GM04503 (cell line): Measurements from ENCODE around the gene PTPRN2.
"Not testable (repeated sequence)": the region's sequence is repeated elsewhere in the genome, so short reads cannot be mapped to it uniquely, and the experiment has no call there.

Experiments used
- DNase-seq: peaks from one replicate; pipeline ENCODE4 v3.0.0-alpha.2; 2012; ENCODE audit warnings: low read depth

PTPRN2 gene

GRCh38 chr7:158399762-158400161 lies 187.9 kb downstream of the PTPRN2 start:
- DNase-seq: no peak

- DNase-seq: no peak
Observed at GRCh38 chr7:158398750-158399149, 188.9 kb downstream of the PTPRN2 start.

GRCh38 chr7:158397885-158398284 lies 189.7 kb downstream of the PTPRN2 start:
- no peak for DNase-seq

DNA sequence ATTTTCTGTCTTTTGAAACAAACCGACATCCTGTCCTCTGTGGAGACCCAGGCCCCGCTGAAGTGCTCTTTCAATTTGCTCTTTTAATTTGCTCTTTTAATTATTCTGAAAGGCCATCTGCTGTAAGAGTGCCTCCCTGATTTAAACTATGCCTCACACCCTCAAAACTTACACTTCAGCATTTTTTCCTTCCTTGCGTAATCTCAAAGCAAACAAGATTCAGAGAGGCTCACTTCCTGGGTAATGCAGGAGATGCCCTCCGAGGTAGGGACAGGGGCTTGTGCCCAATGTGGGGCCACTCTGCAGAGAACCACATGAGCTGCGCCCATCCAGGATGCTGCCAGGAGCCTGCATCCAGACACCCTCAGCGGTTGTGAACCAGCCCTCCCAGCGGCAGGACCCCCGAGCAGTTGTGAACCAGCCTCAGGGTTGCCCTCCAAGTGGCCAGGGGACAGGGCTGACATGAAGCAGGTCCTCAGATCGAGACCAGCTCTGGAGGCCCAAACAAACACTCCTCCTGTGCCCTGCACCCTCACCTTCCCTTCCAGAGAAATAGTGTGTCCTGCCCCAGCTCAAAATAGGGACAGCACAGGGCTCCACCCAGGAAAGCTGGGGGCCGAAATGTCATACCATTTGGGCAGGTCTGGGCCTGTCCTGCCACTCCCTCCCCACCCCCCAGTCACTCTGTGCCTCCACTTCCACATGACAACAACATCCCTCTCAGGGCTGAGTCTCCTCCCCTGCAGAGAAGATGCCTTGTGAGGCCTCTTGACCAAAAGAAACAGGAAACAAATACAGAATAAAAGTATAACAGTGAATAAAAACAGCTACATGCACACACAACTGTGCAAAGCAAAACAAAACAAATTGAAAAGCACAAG lies 190.4 kb downstream of the PTPRN2 start:
- DNase-seq: no peak

GRCh38 chr7:158396301-158396905 lies 191.2 kb downstream of the PTPRN2 start:
- DNase-seq: no peak

- no peak for DNase-seq
Observed at GRCh38 chr7:158395780-158396278, 191.8 kb downstream of the PTPRN2 start.

- no peak for DNase-seq
Observed at GRCh38 chr7:158395349-158395748, 192.3 kb downstream of the PTPRN2 start.

- no peak for DNase-seq
Observed at GRCh38 chr7:158394936-158395335, 192.7 kb downstream of the PTPRN2 start.

DNA sequence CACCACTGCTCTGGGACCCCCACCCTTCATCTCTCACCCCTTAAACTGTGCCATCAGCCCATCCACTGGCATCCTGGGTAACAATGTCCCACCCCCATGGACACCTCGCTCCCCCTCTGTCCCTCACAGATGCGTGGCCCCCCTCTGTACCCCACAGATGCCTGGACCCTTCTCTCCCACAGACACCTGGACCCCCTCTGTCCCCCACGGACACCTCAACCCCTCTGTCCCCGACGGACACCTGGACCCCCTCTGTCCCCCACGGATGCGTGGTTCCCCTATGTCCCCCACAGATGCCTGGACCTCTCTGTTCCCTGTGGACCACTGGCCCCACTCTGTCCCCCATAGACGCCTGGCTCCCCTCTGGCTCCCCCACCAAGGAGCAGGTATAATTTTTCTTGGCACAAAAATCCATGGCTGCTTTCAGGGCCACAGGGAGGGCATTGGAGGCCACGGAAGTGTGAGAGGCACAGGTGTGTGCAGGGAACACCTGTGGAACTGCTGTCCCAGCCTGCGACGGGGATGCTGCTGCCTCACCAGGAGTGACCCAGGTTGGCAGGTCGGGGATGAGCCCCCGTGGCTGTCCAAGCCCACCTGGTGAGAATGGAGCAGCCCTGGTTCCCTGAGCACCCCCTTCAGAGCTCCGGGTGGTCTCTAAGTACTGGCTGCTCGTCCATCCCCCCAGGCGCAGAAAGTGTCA lies 193.5 kb downstream of the PTPRN2 start:
- DNase-seq: no peak

DNA sequence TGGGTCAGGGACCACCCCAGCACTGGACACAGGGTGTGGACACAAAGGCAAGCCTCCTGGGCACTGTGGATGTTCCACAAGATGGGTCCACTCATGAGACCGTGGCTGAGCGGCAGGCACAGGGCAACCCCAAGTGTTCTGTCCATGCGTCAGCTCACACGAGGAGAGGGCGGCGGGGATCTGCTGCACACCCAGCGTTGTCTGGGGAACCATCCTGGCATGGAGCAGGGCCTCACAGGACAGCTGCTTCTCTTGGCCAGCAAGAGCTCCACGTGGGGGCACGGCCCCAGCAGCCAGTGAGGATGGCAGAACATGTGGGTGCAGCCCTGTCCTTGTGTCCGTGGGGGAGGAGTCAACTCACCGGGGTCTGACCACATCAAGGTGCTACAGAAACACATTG lies 195.4 kb downstream of the PTPRN2 start:
- DNase-seq: no peak

DNA sequence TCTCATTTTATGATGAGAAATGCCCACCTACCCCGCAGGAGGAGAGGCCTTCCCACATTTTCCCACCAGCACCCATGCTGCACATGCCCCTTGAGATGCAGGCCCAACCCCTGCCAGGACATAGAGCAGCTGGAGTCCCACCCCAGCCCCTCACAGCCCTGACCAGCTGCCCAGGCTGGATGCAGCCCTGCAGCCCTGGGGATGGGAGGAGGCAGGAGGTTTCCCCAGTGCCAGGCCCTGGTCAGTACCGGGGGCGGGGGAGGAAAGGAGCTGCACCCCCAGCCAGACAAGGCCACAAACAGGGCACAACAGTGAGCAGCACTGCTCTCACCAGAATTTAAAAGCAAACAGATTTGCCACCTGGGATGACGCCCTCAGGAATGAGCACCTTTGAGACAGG lies 196.1 kb downstream of the PTPRN2 start:
- no peak for DNase-seq

DNA sequence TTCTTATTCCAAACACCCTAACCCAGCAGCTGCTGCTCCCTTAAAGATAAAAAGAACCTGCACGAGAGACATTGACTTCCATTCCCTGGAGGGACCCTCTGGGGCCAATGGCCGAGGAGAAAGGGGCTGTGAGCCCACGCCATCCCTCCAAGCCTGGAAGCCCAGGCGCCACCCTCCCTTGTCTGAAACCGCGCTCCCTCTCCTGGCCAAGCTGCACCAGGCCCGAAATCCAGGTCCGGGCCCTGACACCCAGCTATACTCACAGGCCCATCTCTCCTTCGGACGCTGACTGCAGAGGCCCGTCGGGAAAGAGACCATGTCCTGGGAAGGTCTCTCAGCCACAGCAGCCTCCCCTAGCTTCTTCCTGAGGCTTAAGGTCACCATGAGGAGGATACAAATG lies 196.5 kb downstream of the PTPRN2 start:
- DNase-seq: no peak

DNA sequence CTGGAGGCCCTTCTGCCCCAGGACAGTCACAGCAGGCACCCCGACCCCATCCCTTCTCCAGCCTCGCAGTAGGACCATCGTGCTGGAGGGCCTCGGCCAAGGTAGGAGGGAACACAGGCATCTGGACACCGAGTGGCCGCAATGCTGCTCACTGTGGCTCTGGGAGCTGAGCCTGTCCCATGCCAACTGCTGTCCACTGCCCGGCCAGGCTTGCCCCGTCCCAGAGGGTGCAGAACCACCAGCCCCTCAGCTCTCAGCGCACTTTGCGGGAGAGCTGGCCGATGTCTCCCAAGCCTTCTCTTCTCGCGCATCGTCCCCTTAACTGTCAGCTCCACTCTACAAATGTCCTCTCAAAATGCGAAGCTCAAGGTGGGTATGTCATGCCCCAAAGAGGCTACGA lies 197.2 kb downstream of the PTPRN2 start:
- no peak for DNase-seq

DNA sequence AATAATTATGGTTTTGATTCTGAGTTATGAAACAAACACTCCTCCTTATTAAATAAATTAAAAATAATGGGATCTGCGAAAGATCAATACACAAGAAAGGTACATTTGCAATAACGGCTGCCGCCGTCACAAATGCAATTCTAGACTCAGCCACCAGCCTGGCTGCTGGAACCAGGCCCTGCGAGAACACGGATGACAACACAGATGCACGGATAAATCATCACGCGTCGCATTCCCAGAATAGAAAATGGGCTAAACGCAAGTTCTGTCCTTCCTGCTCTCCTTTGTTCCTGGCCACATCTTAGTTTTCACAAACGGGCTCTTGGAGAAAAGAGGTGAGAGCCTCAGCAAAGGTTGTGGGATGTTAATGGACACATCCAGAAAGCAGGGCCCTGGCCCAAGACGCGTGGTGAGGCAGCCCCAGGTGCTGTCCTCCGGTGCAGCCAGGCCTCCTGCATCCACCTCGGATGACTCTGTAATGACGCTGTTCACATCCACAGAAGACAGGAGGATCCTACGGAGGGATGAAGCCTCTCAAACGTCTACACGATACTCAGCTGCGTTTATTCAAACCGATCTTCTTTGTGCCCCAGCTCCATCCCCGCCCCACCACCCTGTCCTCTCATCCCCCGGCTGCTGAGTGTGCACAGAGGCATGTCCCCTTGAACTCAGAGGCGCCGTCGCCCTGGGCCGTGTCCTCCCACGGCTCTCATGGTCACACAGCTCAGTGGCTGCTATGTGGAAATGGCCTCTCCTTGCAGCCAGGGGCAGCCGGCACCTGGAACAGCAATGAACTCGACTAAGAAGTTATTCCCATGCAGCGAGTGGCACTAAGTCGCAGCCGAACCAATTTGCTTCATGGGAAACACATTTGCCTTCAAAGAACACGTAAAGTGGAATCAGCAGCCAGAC lies 197.9 kb downstream of the PTPRN2 start:
- DNase-seq: no peak

- DNase-seq: no peak
Observed at GRCh38 chr7:158388928-158389327, 198.7 kb downstream of the PTPRN2 start.

- no peak for DNase-seq
Observed at GRCh38 chr7:158388072-158388471, 199.6 kb downstream of the PTPRN2 start.

- no peak for DNase-seq
Observed at GRCh38 chr7:158387546-158387891, 200.1 kb downstream of the PTPRN2 start.

- DNase-seq: no peak
Observed at GRCh38 chr7:158386866-158387545, 200.6 kb downstream of the PTPRN2 start.

- no peak for DNase-seq
Observed at GRCh38 chr7:158386355-158386618, 201.3 kb downstream of the PTPRN2 start.

DNA sequence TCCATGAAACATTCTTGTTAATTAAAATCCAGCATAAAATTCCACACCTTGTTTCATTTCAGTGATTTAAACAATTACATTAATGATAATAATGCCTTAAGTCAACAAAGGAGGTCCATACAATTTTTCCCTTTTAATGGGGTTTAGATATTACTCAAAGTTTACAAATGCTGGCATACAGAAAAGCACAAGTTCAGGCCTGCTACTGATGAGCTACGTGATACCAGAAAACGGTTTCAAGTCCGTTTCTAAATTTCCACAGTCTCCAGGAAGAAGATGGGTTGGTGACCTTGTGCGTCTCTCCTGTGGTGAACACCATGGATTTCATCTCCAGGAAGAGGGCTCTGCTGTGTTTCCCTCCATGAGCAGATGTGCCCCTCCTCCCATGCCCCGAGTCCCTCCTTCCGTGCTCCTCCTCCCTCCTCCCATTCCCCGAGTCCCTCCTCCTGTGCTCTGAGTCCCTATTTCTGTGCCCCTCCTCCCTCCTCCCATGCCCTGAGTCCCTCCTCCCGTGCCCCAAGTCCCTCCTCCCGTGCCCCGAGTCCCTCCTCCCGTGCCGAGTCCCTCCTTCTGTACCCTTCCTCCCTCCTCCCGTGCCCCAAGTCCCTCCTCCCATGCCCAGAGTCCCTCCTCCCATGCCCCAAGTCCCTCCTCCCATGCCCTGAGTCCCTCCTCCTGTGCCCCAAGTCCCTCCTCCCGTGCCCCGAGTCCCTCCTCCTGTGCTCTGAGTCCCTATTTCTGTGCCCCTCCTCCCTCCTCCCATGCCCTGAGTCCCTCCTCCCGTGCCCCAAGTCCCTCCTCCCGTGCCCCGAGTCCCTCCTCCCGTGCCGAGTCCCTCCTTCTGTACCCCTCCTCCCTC lies 201.9 kb downstream of the PTPRN2 start:
- not testable (repeated sequence) for DNase-seq

- no peak for DNase-seq
Observed at GRCh38 chr7:158384746-158385145, 202.9 kb downstream of the PTPRN2 start.
